GM19193 (cell line): ENCODE results near the gene MTCL1.

Source experiments
- POLR2A ChIP-seq: IDR thresholded peaks from 4 replicates; pipeline ENCODE4 v1.6.1; 2011; ENCODE audit not compliant: insufficient read depth, insufficient read length; ENCODE audit errors: extremely low read depth

Gene MTCL1

GRCh38 chr18:8828798-8829197, 123.4 kb downstream of the MTCL1 start:
- TF ChIP-seq POLR2A: no peak

GRCh38 chr18:8830067-8831060, 125.0 kb downstream of the MTCL1 start:
- no peak for TF ChIP-seq POLR2A

GRCh38 chr18:8831112-8831511, 125.8 kb downstream of the MTCL1 start:
- no peak for TF ChIP-seq POLR2A

- no peak for TF ChIP-seq POLR2A
Observed at GRCh38 chr18:8831531-8831930, 126.2 kb downstream of the MTCL1 start.

- TF ChIP-seq POLR2A: no peak
Observed at GRCh38 chr18:8833480-8833879, 128.1 kb downstream of the MTCL1 start.

GRCh38 chr18:8834881-8835280, 129.5 kb downstream of the MTCL1 start:
- TF ChIP-seq POLR2A: no peak

GRCh38 chr18:8835521-8835953, 130.2 kb downstream of the MTCL1 start:
- TF ChIP-seq POLR2A: no peak

GRCh38 chr18:8839281-8839680, 133.9 kb downstream of the MTCL1 start:
- TF ChIP-seq POLR2A: no peak

- TF ChIP-seq POLR2A: no peak
Observed at GRCh38 chr18:8841781-8842485, 136.6 kb downstream of the MTCL1 start.

GRCh38 chr18:8842506-8842905, 137.2 kb downstream of the MTCL1 start:
- TF ChIP-seq POLR2A: no peak

GRCh38 chr18:8843005-8843404, 137.6 kb downstream of the MTCL1 start:
- TF ChIP-seq POLR2A: no peak

- TF ChIP-seq POLR2A: no peak
Observed at GRCh38 chr18:8844721-8845148, 139.4 kb downstream of the MTCL1 start.

- TF ChIP-seq POLR2A: no peak
Observed at GRCh38 chr18:8845506-8845905, 140.2 kb downstream of the MTCL1 start.

- TF ChIP-seq POLR2A: no peak
Observed at GRCh38 chr18:8847066-8847755, 141.9 kb downstream of the MTCL1 start.

GRCh38 chr18:8847900-8848299, 142.5 kb downstream of the MTCL1 start:
- no peak for TF ChIP-seq POLR2A

- TF ChIP-seq POLR2A: no peak
Observed at GRCh38 chr18:8848541-8848940, 143.2 kb downstream of the MTCL1 start.

GRCh38 chr18:8849696-8850095, 144.3 kb downstream of the MTCL1 start:
- no peak for TF ChIP-seq POLR2A
